ENCODE measurements around the gene SLC51A.

The SLC51A gene

DNA sequence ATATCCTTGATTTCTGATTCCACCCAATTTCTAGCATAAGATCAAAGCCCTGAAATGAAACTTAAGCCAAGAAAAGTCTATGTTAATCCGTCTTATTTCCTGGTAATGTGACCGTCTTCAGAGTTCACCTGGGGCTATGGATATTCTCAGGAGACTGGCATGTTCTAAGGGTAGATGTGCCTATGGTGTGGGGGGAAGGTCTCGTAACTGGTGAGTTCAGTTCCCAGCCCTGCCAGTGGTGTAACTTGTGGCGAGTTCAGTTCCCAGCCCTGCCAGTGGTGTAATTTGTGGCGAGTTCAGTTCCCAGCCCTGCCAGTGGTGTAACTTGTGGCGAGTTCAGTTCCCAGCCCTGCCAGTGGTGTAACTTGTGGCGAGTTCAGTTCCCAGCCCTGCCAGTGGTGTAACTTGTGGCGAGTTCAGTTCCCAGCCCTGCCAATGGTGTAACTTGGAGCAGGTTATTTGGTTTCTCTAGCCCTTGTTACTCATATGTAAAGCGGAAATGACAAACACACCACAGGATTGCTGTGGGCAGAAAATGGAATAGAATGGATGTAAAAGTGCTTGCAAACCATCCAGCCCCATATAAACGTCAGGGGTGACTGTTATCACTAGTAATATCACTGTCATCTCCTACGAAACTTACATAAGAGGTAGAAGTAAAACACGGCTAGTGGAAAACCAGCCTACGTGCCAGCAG is 30.4 kb downstream of the SLC51A start:
- ChIA-PET POLR2A (no interaction called here), CTCF (no interaction called here)
- no peak for DNase-seq (ENCODE audit: low read depth, low spot score)
- no peak overlapping the region for H3K4me3 ChIP-seq (ENCODE audit: low read depth, low read length)
- TF ChIP-seq CTCF (IDR thresholded peaks at IDR 0.05; ENCODE audit: insufficient read depth, low read length, missing control alignments): no peak

DNA sequence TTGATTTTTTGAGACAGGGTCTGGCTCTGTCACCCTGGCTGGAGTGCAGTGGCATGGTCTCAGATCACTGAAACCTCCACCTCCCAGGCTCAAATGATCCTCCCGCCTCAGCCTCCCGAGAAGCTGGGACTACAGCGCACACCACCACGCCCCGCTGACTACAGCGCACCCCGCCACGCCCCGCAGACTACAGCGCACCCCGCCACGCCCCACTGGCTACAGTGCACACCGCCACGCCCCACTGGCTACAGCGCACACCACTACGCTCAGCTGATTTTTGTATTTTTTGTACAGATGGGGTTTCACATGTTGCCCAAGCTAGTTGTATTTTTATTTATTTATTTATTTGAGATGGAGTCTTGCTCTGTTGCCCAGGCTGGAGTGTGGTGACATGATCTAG is 35.6 kb downstream of the SLC51A start:
- POLR2A ChIA-PET: no interaction called here
- H3K4me3 ChIP-seq (ENCODE audit: low read depth, low read length): no peak overlapping the region
- CTCF ChIA-PET: interaction anchor here (1.0 to 12.5 kb wide), 12 partner anchors 11 to 436 kb away, joined by 3 to 185 read pairs (median 4); partner anchors contain the start of gene SMCO1
- no peak for TF ChIP-seq CTCF (IDR thresholded peaks at IDR 0.05; ENCODE audit: insufficient read depth, low read length, missing control alignments)
- DNase-seq (ENCODE audit: low read depth, low spot score): no peak

DNA sequence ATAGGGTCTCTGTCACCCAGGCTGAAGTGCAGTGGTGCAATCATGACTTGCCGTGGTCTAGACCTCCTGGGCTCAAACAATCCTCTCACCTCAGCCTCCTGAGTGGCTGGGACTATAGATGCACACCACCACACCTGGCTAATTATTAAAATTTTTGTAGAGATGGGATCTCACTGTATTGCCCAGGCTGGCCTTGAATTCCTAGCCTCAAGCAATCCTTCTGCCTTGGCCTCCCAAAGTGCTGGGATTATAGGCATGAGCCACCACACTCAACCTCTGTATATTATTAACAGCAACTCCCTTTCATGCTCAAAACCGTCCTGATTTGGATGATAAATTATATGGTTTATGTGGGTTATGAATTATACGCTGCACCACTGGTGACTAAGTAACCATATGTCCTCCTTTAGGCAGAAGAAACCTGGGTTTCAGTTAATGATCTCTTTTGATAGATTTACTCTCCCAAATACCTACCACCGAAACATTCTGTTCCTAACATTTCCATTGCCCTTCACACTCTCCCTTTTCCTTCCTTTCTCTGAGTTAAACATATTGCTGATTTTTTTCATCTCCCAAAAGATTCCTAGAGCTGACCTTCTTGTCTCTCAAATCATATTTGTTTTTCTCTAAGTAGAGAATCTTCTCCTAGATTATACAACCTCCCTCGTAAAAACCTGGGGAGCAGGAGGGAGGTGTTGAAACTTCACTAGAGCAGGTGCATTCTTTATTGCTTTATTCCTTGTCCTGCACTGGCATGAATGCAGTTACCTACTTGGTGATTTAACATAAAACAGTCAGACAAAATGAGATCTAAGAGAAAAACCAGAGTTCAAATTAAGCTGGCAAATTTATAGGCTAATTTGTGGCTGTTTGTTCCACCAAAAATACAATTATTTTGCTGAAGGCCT is 38.3 kb downstream of the SLC51A start:
- TF ChIP-seq CTCF (IDR thresholded peaks at IDR 0.05; ENCODE audit: insufficient read depth, low read length, missing control alignments): no peak
- H3K4me3 ChIP-seq (ENCODE audit: low read depth, low read length): no peak overlapping the region
- ChIA-PET POLR2A (no interaction called here), CTCF (interaction anchor here (0.7 to 12.5 kb wide), 27 partner anchors 8 to 433 kb away, joined by 3 to 185 read pairs (median 4); partner anchors contain the start of genes RNF168 and SMCO1)
- DNase-seq (ENCODE audit: low read depth, low spot score): no peak

DNA sequence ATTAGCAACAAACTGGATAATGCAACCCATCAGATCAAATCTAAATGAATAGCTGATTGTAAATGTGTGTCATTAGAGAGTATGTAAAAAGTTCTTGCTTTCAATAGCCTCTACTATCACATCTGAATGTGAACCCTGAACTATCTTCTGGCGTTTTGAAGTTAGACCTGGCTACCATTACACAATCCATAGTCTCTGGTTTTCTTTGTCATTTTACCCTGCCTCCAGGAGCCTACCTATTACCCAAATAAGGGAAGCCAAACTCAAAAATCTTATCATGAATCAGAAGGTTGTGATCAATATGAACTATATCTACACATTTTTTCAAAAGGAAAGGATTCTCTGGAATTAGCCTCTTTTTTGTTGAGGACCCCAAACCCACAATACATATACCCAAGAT is 39.4 kb downstream of the SLC51A start:
- DNase-seq (ENCODE audit: low read depth, low spot score): no peak
- CTCF ChIA-PET: interaction anchor here (1.0 to 12.5 kb wide), 11 partner anchors 10 to 283 kb away, joined by 3 to 185 read pairs (median 4); partner anchors contain the start of gene SMCO1
- POLR2A ChIA-PET: no interaction called here

DNA sequence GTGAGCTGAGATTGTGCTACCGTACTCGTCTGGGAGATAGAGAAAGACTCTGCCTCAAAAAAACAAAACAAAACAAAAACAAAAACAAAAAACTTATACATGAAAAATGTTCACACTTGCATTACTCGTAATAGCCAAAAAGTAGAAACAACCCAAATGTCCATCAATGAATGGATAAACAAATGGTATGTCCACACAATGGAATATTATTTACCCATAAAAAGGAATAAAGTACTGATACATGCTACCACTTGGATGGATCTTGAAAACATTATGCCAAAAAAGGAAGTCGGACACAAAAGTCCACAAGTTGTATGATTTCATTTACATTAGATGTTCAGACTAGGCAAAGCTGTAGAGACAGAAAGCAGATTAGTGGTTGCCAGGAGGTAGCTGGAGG is 44.5 kb downstream of the SLC51A start:
- DNase-seq (ENCODE audit: low read depth, low spot score): no peak
- H3K4me3 ChIP-seq (ENCODE audit: low read depth, low read length): no peak overlapping the region
- CTCF ChIA-PET: interaction anchor here (1.0 to 12.5 kb wide), 2 partner anchors 259 to 268 kb away, joined by 4 to 185 read pairs; partner anchors contain the start of gene SMCO1
- POLR2A ChIA-PET: no interaction called here
- TF ChIP-seq CTCF (IDR thresholded peaks at IDR 0.05; ENCODE audit: insufficient read depth, low read length, missing control alignments): no peak

More for the DNA sequence above, 39.4 kb downstream of the SLC51A start:
- no peak overlapping the region for H3K4me3 ChIP-seq (ENCODE audit: low read depth, low read length)
- no peak for TF ChIP-seq CTCF (IDR thresholded peaks at IDR 0.05; ENCODE audit: insufficient read depth, low read length, missing control alignments)

- ChIA-PET CTCF (interaction anchor here (0.9 to 3.1 kb wide), 2 partner anchors 11 to 261 kb away, joined by 3 to 30 read pairs; no protein-coding TSS in a partner anchor), POLR2A (no interaction called here)
- no peak for DNase-seq (ENCODE audit: low read depth, low spot score)
- no peak overlapping the region for H3K4me3 ChIP-seq (ENCODE audit: low read depth, low read length)
- TF ChIP-seq CTCF (IDR thresholded peaks at IDR 0.05; ENCODE audit: insufficient read depth, low read length, missing control alignments): no peak
Observed at GRCh38 chr3:196263819-196264218, 47.5 kb downstream of the SLC51A start.

All from AG04449 (cell line).